IMR-90 (cell line): ENCODE results near the gene ARHGAP24. TPM values are rescaled to one million over a fixed set of nuclear protein-coding genes. Genes with fewer than 3 reads are reported as not detected.

Source experiments
- ATAC-seq: fragments of 200-7000 bp; cut with Tn5 transposase; 2 replicates; pipeline ENCODE4 v1.9.1; 2020; ENCODE audit warnings: low read depth, mild to moderate bottlenecking, moderate library complexity
- BruUV-seq: library from RNA; stranded (reverse); fragments of 400-500 nt; replicated peaks from 2 replicates; lab custom pipeline; 2021; lab: Mats Ljungman, UMichigan
- CTCF ChIA-PET: fragments of 300-600 bp; formaldehyde crosslinking; extraction: SDS; loops from one replicate; lab custom pipeline; 2021; ENCODE audit warnings: antibody characterized with exemption; lab: Yijun Ruan, JAX
- POLR2A ChIA-PET: fragments of 300-600 bp; sonication (Branson Sonifier 250); formaldehyde crosslinking; loops from one replicate; lab custom pipeline; 2022; ENCODE audit warnings: antibody characterized with exemption; ENCODE audit not compliant: unreplicated experiment; lab: Charles Lee
- DNase-seq: peaks from one replicate; pipeline ENCODE4 v3.0.0; 2013
- H2AFZ ChIP-seq: replicated peaks from 2 replicates; pipeline ENCODE3; 2013; ENCODE audit warnings: low read length, mild to moderate bottlenecking; ENCODE audit not compliant: poor library complexity
- H2AK5ac ChIP-seq: 2 replicates; pipeline ENCODE4 v1.6.1; 2013; ENCODE audit warnings: low read depth, low read length, inconsistent platforms
- H2AK9ac ChIP-seq: replicated peaks from 2 replicates; pipeline ENCODE3; 2013; ENCODE audit warnings: mild to moderate bottlenecking, low read depth, low read length, moderate library complexity; ENCODE audit not compliant: poor library complexity
- H2BK120ac ChIP-seq: 2 replicates; pipeline ENCODE4 v1.6.1; 2013; ENCODE audit warnings: low read depth, low read length, inconsistent platforms
- H2BK15ac ChIP-seq: 3 replicates; pipeline ENCODE4 v1.6.1; 2013; ENCODE audit warnings: low read depth, low read length, inconsistent platforms
- H2BK20ac ChIP-seq: 2 replicates; pipeline ENCODE4 v1.6.1; 2013; ENCODE audit warnings: low read depth, mild to moderate bottlenecking, inconsistent platforms, low read length, moderate library complexity
- H2BK5ac ChIP-seq: 2 replicates; pipeline ENCODE4 v1.6.1; 2013; ENCODE audit warnings: mild to moderate bottlenecking, low read depth, low read length, inconsistent platforms; ENCODE audit not compliant: poor library complexity, severe bottlenecking
- H3K14ac ChIP-seq: replicated peaks from 2 replicates; pipeline ENCODE4 v1.6.1; 2013; ENCODE audit warnings: low read depth, low read length, inconsistent platforms
- H3K18ac ChIP-seq: 2 replicates; pipeline ENCODE4 v1.6.1; 2013; ENCODE audit warnings: low read depth, low read length, control low read depth
- H3K23ac ChIP-seq: 2 replicates; pipeline ENCODE4 v1.6.1; 2013; ENCODE audit warnings: low read depth, low read length, inconsistent platforms
- H3K27ac ChIP-seq: 2 replicates; pipeline ENCODE4 v1.5.1; 2013; ENCODE audit warnings: mild to moderate bottlenecking, control low read depth, low read length; ENCODE audit not compliant: insufficient read depth
- H3K27me3 ChIP-seq: 2 replicates; pipeline ENCODE4 v1.6.1; 2013; ENCODE audit warnings: low read length; ENCODE audit not compliant: control insufficient read depth, insufficient read depth
- H3K36me3 ChIP-seq: 2 replicates; pipeline ENCODE4 v1.6.1; 2013; ENCODE audit warnings: low read length, mixed read lengths; ENCODE audit not compliant: control insufficient read depth, insufficient read depth
- H3K4ac ChIP-seq: 2 replicates; pipeline ENCODE4 v1.6.1; 2013; ENCODE audit warnings: low read depth, low read length, inconsistent platforms
- H3K4me1 ChIP-seq: 2 replicates; pipeline ENCODE4 v1.6.1; 2013; ENCODE audit warnings: low read length, mixed read lengths; ENCODE audit not compliant: control insufficient read depth, insufficient read depth
- H3K4me2 ChIP-seq: 2 replicates; pipeline ENCODE4 v1.6.1; 2013; ENCODE audit warnings: low read depth, mild to moderate bottlenecking, control low read depth, low read length, moderate library complexity
- H3K4me3 ChIP-seq: 2 replicates; pipeline ENCODE4 v1.5.1; 2013; ENCODE audit warnings: low read depth, mild to moderate bottlenecking, control low read depth, low read length, moderate library complexity; ENCODE audit not compliant: insufficient read depth
- H3K56ac ChIP-seq: 2 replicates; pipeline ENCODE4 v1.6.1; 2013; ENCODE audit warnings: low read length, inconsistent platforms; ENCODE audit not compliant: insufficient read depth; ENCODE audit errors: extremely low read depth
- H3K79me1 ChIP-seq, 2 experiments: 2 replicates each; pipeline ENCODE4 v1.6.1; 2013; ENCODE audit warnings: low read length in 2 of 2, inconsistent platforms in 1 of 2, low read depth in 1 of 2
- H3K9ac ChIP-seq: 2 replicates; pipeline ENCODE4 v1.6.1; 2013; ENCODE audit warnings: low read depth, low read length, control low read depth
- H3K9me1 ChIP-seq: 2 replicates; pipeline ENCODE4 v1.6.1; 2013; ENCODE audit warnings: low read length, inconsistent platforms; ENCODE audit not compliant: insufficient read depth
- H3K9me3 ChIP-seq: 2 replicates; pipeline ENCODE4 v1.6.1; 2013; ENCODE audit warnings: low read length; ENCODE audit not compliant: control insufficient read depth, insufficient read depth
- H4K20me1 ChIP-seq: 2 replicates; pipeline ENCODE4 v1.6.1; 2013; ENCODE audit warnings: low read length, inconsistent platforms; ENCODE audit not compliant: insufficient read depth
- H4K5ac ChIP-seq: 2 replicates; pipeline ENCODE4 v1.6.1; 2013; ENCODE audit warnings: mild to moderate bottlenecking, low read depth, low read length, control low read depth
- H4K8ac ChIP-seq, 2 experiments: 2 replicates each; pipeline ENCODE4 v1.6.1; 2013; ENCODE audit warnings: low read depth in 2 of 2, low read length in 2 of 2, control low read depth in 1 of 2, inconsistent platforms in 1 of 2
- H4K91ac ChIP-seq: 2 replicates; pipeline ENCODE4 v1.6.1; 2013; ENCODE audit warnings: low read depth, low read length, inconsistent platforms; ENCODE audit not compliant: insufficient read depth
- MAFK ChIP-seq: IDR thresholded peaks from 2 replicates; pipeline ENCODE4 v1.6.1; 2012; ENCODE audit warnings: low read depth, low read length, improper control_type of control experiment
- MAZ ChIP-seq: IDR thresholded peaks from 2 replicates; pipeline ENCODE4 v1.6.1; 2012; ENCODE audit warnings: low read depth, mild to moderate bottlenecking, low read length, improper control_type of control experiment, moderate library complexity, borderline replicate concordance
- NFE2L2 ChIP-seq: fragments of 150-350 bp; IDR thresholded peaks from 2 replicates; pipeline ENCODE4 v1.6.1; 2016; ENCODE audit warnings: low read depth, mild to moderate bottlenecking, low read length
- WGBS, 2 experiments: methylation state at CpG; one replicate each; pipeline versions ENCODE4 v1.1.5 to v1.1.7; 2013; ENCODE audit warnings: missing lambda C conversion rate in 2 of 2; ENCODE audit not compliant: insufficient read length in 1 of 2; ENCODE audit errors: extremely low coverage in 2 of 2; 5-methylcytosine and 5-hydroxymethylcytosine counted together
- dilution Hi-C: fragments of 300-500 bp; cut with HindIII; formaldehyde crosslinking; loops from one replicate; pipeline ENCODE4 v1.14.3; 2018; ENCODE audit warnings: low sequenced_read_pairs; ENCODE audit not compliant: unreplicated experiment
- in situ Hi-C: fragments of 300-500 bp; cut with MboI; formaldehyde crosslinking; loops from 3 replicates; pipeline ENCODE4 v1.14.3; 2019; ENCODE audit warnings: low sequenced_read_pairs, inconsistent platforms, mixed read lengths
- intact Hi-C: fragments of 100-400 bp; cut with micrococcal nuclease; formaldehyde crosslinking; loops from 2 replicates; pipeline ENCODE4 v1.10.0; 2022
- polyA plus RNA-seq, 3 experiments: library from polyadenylated mRNA; depleted of rRNA; stranded (reverse); fragments of >200 nt; gene quantifications; 2 replicates each; pipeline ENCODE4 v1.2.3, GENCODE V29; 2012; ENCODE audit warnings: low replicate concordance in 1 of 3
- total RNA-seq: library from RNA; depleted of rRNA; stranded (reverse); fragments of >200 nt; gene quantifications from 2 replicates; pipeline ENCODE4 v1.2.3, GENCODE V29; 2012

The ARHGAP24 gene
- total and polyA plus RNA-seq, 2 of the 4 experiments (the other 2 are of a cell fraction), result 11.9 to 24.0 TPM

DNA sequence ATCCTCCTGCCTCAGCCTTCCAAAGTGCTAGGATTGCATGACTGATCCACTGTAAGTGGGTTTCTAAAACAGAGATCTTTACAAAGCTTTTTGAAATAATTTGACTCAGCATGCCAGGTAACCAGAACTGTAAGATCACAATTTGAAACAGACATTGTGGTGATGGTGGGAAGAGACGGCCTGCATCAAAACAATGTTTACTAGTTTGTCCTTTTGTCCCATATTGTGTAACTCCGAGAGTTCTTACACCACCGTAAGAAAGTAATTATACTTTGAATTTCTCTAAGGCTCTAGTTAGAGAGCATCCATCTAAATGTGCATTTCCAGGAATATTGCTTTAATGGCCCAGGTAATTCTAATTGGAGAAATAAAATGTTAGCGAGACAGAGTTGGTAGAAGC lies 594 bp upstream of the ARHGAP24 start:
- Histone ChIP-seq H2AK9ac (no peak overlapping the region), H4K91ac (no peak overlapping the region), H4K20me1 (no peaks in the 10 kb centered on the region), H3K27ac (no peak overlapping the region), H2AK5ac (no peak overlapping the region), H3K27me3 (peaks cover 8% of the 10 kb centered on the region), H3K4me2 (peak overlapping the region; percentile 82), H2BK5ac (no peak overlapping the region), H2BK15ac (no peak overlapping the region), H3K4me1 (no peaks in the 10 kb centered on the region), H3K9me1 (no peaks in the 10 kb centered on the region), H3K18ac (no peak overlapping the region), H2AFZ (no peak overlapping the region), H3K9ac (no peak overlapping the region), H4K8ac (no peak overlapping the region), H2BK20ac (no peak overlapping the region), H2BK120ac (no peak overlapping the region), H3K79me1 (no peaks in the 10 kb centered on the region), H4K5ac (no peak overlapping the region), H3K14ac (no peak overlapping the region), H3K4me3 (peak overlapping the region; percentile 47), H3K36me3 (no peaks in the 10 kb centered on the region), H3K9me3 (no peaks in the 10 kb centered on the region), H3K23ac (no peak overlapping the region), H3K4ac (no peak overlapping the region), H3K56ac (no peak overlapping the region)
- no CpG with 5 or more reads among the region's 4 CpGs for WGBS, 2 experiments
- BruUV-seq, result no TSS peak
- intact Hi-C loops, result loop anchor here (5.0 kb wide), 1 partner anchor 268 kb away; no protein-coding TSS in a partner anchor
- ChIA-PET CTCF (no interaction called here), POLR2A (no interaction called here)
- in situ Hi-C loops, result no loop called here
- DNase-seq (no peak), ATAC-seq (no peak)
- TF ChIP-seq MAFK (no peak), NFE2L2 (no peak), MAZ (no peak)
- dilution Hi-C loops, result no loop called here
